K562 (cell line): ENCODE data around the gene CDC42SE2. TPM values are rescaled to one million over a fixed set of nuclear protein-coding genes. Genes with fewer than 3 reads are reported as not detected.

Experiments used
- C11orf30 ChIP-seq: fragments of 450-650 bp; IDR thresholded peaks from 2 replicates; pipeline ENCODE4 v1.6.1; 2016; ENCODE audit warnings: low read depth, mild to moderate bottlenecking
- CHD2 ChIP-seq: IDR thresholded peaks from 2 replicates; pipeline ENCODE4 v1.6.1; 2011; ENCODE audit warnings: low read depth, low read length
- ETV6 ChIP-seq, 3 experiments: fragments of 150-350 bp in 1 of 3; sonication (generic) in 1 of 3; formaldehyde crosslinking in 1 of 3; IDR thresholded peaks; 2 replicates each; pipeline versions ENCODE4 v1.6.1 to v1.8.0; 2014 to 2022; ENCODE audit warnings: borderline replicate concordance in 2 of 3, low read depth in 2 of 3, antibody characterized with exemption in 1 of 3, low read length in 1 of 3, mild to moderate bottlenecking in 1 of 3, missing genetic modification reagents in 1 of 3
- GTF2B ChIP-seq: IDR thresholded peaks from 2 replicates; pipeline ENCODE4 v1.6.1; 2011; ENCODE audit not compliant: insufficient read length; ENCODE audit errors: extremely low read depth
- KDM1A ChIP-seq, 2 experiments: fragments of 450-650 bp; IDR thresholded peaks; 2 replicates each; pipeline ENCODE4 v1.6.1; 2016; ENCODE audit warnings: mild to moderate bottlenecking in 2 of 2
- MAZ ChIP-seq, 2 experiments: fragments of 450-650 bp in 1 of 2; sonication (generic) in 1 of 2; formaldehyde crosslinking; IDR thresholded peaks in 1 of 2; conservative IDR thresholded peaks in 1 of 2; 2 replicates each; pipeline versions ENCODE4 v1.4.0 to v1.5.0; 2020; ENCODE audit warnings: mild to moderate bottlenecking in 1 of 2, missing genetic modification reagents in 1 of 2
- MLX ChIP-seq, 2 experiments: fragments of 450-650 bp in 1 of 2; sonication (generic) in 1 of 2; formaldehyde crosslinking; conservative IDR thresholded peaks; 2 replicates each; pipeline versions ENCODE4 v1.4.0 to v1.8.1; 2020 to 2022; ENCODE audit warnings: mild to moderate bottlenecking in 1 of 2, missing genetic modification reagents in 1 of 2
- MYC ChIP-seq, 2 experiments: fragments of 250-450 bp in 1 of 2; sonication (Bioruptor Pico) in 1 of 2; IDR thresholded peaks; 2 replicates each; pipeline versions ENCODE4 v1.5.1 to v1.6.1; 2012 to 2021; ENCODE audit warnings: low read depth in 2 of 2, borderline replicate concordance in 1 of 2, improper control_type of control experiment in 1 of 2, low read length in 1 of 2, mild to moderate bottlenecking in 1 of 2, moderate library complexity in 1 of 2
- NUFIP1 ChIP-seq: fragments of 450-650 bp; IDR thresholded peaks from 2 replicates; pipeline ENCODE4 v1.6.1; 2018; ENCODE audit not compliant: partially characterized antibody
- PHF8 ChIP-seq: fragments of 200-600 bp; sonication (generic); IDR thresholded peaks from 2 replicates; pipeline ENCODE4 v1.6.1; 2012; ENCODE audit warnings: mixed run types, mild to moderate bottlenecking, inconsistent platforms, low read length, moderate library complexity, borderline replicate concordance
- POLR3G ChIP-seq: IDR thresholded peaks from 2 replicates; pipeline ENCODE4 v1.6.1; 2011; ENCODE audit not compliant: insufficient read length, insufficient replicate concordance; ENCODE audit errors: extremely low read depth
- SMC3 ChIP-seq: conservative IDR thresholded peaks from 2 replicates; pipeline ENCODE4 v1.6.1; 2011; ENCODE audit warnings: low read depth, low read length, improper control_type of control experiment; ENCODE audit not compliant: insufficient read depth
- TAF1 ChIP-seq: IDR thresholded peaks from 2 replicates; pipeline ENCODE4 v1.6.1; 2011; ENCODE audit warnings: mild to moderate bottlenecking, low read length, moderate library complexity; ENCODE audit not compliant: insufficient read depth, control insufficient read depth, severe bottlenecking; ENCODE audit errors: extremely low read depth
- TAF7 ChIP-seq: fragments of 450-650 bp; IDR thresholded peaks from 2 replicates; pipeline ENCODE4 v1.6.1; 2016; ENCODE audit warnings: missing genetic modification characterization, missing compliant biosample characterization
- TFAP4 ChIP-seq: sonication (generic); formaldehyde crosslinking; IDR thresholded peaks from 2 replicates; pipeline ENCODE4 v1.8.0; 2022; ENCODE audit warnings: missing genetic modification reagents, mild to moderate bottlenecking, moderate library complexity, borderline replicate concordance
- ZFX ChIP-seq: sonication (generic); formaldehyde crosslinking; IDR thresholded peaks from 2 replicates; pipeline ENCODE4 v1.8.0; 2022; ENCODE audit warnings: mild to moderate bottlenecking, missing genetic modification reagents, moderate library complexity
- ZMIZ1 ChIP-seq, 2 experiments: fragments of 150-350 bp in 1 of 2; IDR thresholded peaks; 2 replicates each; pipeline ENCODE4 v1.6.1; 2012 to 2016; ENCODE audit warnings: low read depth in 2 of 2, low read length in 2 of 2, mild to moderate bottlenecking in 1 of 2, moderate library complexity in 1 of 2
- ZNF3 ChIP-seq: fragments of 250-450 bp; sonication (Bioruptor Pico); IDR thresholded peaks from 2 replicates; pipeline ENCODE4 v1.5.0; 2021; ENCODE audit warnings: mild to moderate bottlenecking, moderate library complexity
- ZNF408 ChIP-seq: fragments of 250-450 bp; sonication (Bioruptor Pico); IDR thresholded peaks from 2 replicates; pipeline ENCODE4 v1.4.0; 2020; ENCODE audit warnings: low read depth, mild to moderate bottlenecking, moderate library complexity
- ZNF77 ChIP-seq: fragments of 250-450 bp; sonication (Bioruptor Pico); IDR thresholded peaks from 2 replicates; pipeline ENCODE4 v1.5.0; 2020
- polyA plus RNA-seq, 8 experiments: library from polyadenylated mRNA; depleted of rRNA in 4 of 8; stranded (reverse) in 5 of 8; unstranded in 3 of 8; fragments of >200 nt; fragmentation: Nextera tagmentation in 2 of 8; fragmentation: Illumina TruSeq in 1 of 8; extraction: Ambion mirVana in 2 of 8; extraction: Trizol in 1 of 8; gene quantifications; 2 replicates each; pipeline versions ENCODE4 v1.2.1 to v1.2.3, GENCODE V29; 2011 to 2014; ENCODE audit warnings: inconsistent platforms in 1 of 8, missing spikeins in 1 of 8
- total RNA-seq, 7 experiments: library from RNA; depleted of rRNA in 6 of 7; stranded (reverse); fragments of >200 nt in 6 of 7; fragmentation: Illumina TruSeq in 2 of 7; extraction: Trizol in 2 of 7; gene quantifications; 2 replicates each; pipeline versions ENCODE4 v1.2.1 to v1.2.3, GENCODE V29; 2011 to 2021; ENCODE audit warnings: low replicate concordance in 1 of 7

The CDC42SE2 gene
- total and polyA plus RNA-seq, 9 of the 15 experiments (the other 6 are each of a cell fraction or from before 2014, with no cell fraction given): 24.8 to 44.3 (median 32.7) TPM

GRCh38 chr5:131263648-131264450 lies at the start of gene CDC42SE2 (continued):
- TF ChIP-seq TFAP4 (CRISPR knock-in tag) (peak; percentile 47; the same call in 1 of the 2 replicates), ZMIZ1 (IDR thresholded peaks at IDR 0.05; ENCODE audit: low read depth in 2 of 2, low read length in 2 of 2) (0 out of 4 replicates have a peak, but pooled peaks of 1 of the 2 experiments have one; percentile 52), NUFIP1 (no peak), SMC3 (no peak), TAF7 (tag) (no peak), CHD2 (no peak), C11orf30 (no peak), ZFX (peak; percentile 92), GTF2B (no peak), POLR3G (no peak), ETV6 (IDR thresholded peaks at IDR 0.05; ENCODE audit: borderline replicate concordance in 1 of 2, low read depth in 2 of 2, low read length in 1 of 2) (no peak), ETV6 (CRISPR knock-in tag; IDR thresholded peaks at IDR 0.05; ENCODE audit: borderline replicate concordance) (peak; percentile 55; the same call in 1 of the 2 replicates), ZNF77 (CRISPR knock-in tag) (no peak), KDM1A (IDR thresholded peaks at IDR 0.05) (no peak), PHF8 (peak; percentile 92), ZNF3 (no peak), MLX (CRISPR knock-in tag; conservative IDR thresholded peaks at IDR 0.05) (no peak), ZNF408 (no peak), MAZ (CRISPR knock-in tag; conservative IDR thresholded peaks at IDR 0.05 in 1 of 2, IDR thresholded peaks at IDR 0.05 in 1 of 2) (peak; percentile 78 to 95), MYC (IDR thresholded peaks at IDR 0.05; ENCODE audit: low read depth, low read length) (peak; percentile 45), MYC (CRISPR knock-in tag; IDR thresholded peaks at IDR 0.05; ENCODE audit: borderline replicate concordance, low read depth) (no peak), TAF1 (peak; percentile 92)
